ENCODE results near the gene FAM117B.

GRCh38 chr2:202610380-202610779 is 24.4 kb upstream of the FAM117B start:
- TF ChIP-seq CTCF (conservative IDR thresholded peaks at IDR 0.05 in 1 of 2, IDR thresholded peaks at IDR 0.05 in 1 of 2; ENCODE audit: extremely low read depth in 1 of 2, insufficient read depth in 1 of 2, low read depth in 1 of 2, low read length in 2 of 2): no peak
- TF ChIP-seq EZH2 (IDR thresholded peaks at IDR 0.05; ENCODE audit: borderline replicate concordance, low read length): no peak
